GM23338 (cell line): ENCODE results near the gene DPF3. TPM values are rescaled to one million over a fixed set of nuclear protein-coding genes. Genes with fewer than 3 reads are reported as not detected.

Experiments
- ATAC-seq: fragments of 200-7000 bp; cut with Tn5 transposase; 3 replicates; pipeline ENCODE4 v1.9.1; 2020
- DNase-seq: peaks from one replicate; pipeline ENCODE4 v3.0.0-alpha.2; 2015; ENCODE audit warnings: low spot score
- H2AFZ ChIP-seq: fragments of 200-600 bp; sonication (generic); 2 replicates; pipeline ENCODE4 v1.8.0; 2016; ENCODE audit warnings: antibody characterized with exemption, mild to moderate bottlenecking, moderate library complexity
- H3F3A ChIP-seq: fragments of 200-600 bp; sonication (generic); replicated peaks from 2 replicates; pipeline ENCODE4 v1.8.0; 2017; ENCODE audit warnings: antibody characterized with exemption, mixed run types, low read depth
- H3K27ac ChIP-seq: fragments of 200-600 bp; sonication (generic); 2 replicates; pipeline ENCODE4 v1.6.1; 2016; ENCODE audit warnings: low read depth
- H3K27me3 ChIP-seq: fragments of 200-600 bp; sonication (generic); 2 replicates; pipeline ENCODE4 v1.8.0; 2016; ENCODE audit warnings: mild to moderate bottlenecking, mixed run types, moderate library complexity; ENCODE audit not compliant: insufficient read depth
- H3K36me3 ChIP-seq: fragments of 200-600 bp; sonication (generic); 2 replicates; pipeline ENCODE4 v1.8.0; 2016; ENCODE audit warnings: mild to moderate bottlenecking; ENCODE audit not compliant: insufficient read depth
- H3K4me1 ChIP-seq: fragments of 200-600 bp; sonication (generic); 2 replicates; pipeline ENCODE4 v1.8.0; 2016; ENCODE audit warnings: mild to moderate bottlenecking, moderate library complexity; ENCODE audit not compliant: insufficient read depth
- H3K4me2 ChIP-seq: fragments of 200-600 bp; sonication (generic); 2 replicates; pipeline ENCODE4 v1.7.1; 2017; ENCODE audit warnings: mixed run types
- H3K4me3 ChIP-seq: fragments of 200-600 bp; sonication (generic); 2 replicates; pipeline ENCODE4 v1.6.1; 2016; ENCODE audit warnings: mixed run types
- H3K79me2 ChIP-seq: fragments of 200-600 bp; sonication (generic); replicated peaks from 2 replicates; pipeline ENCODE4 v1.8.0; 2017; ENCODE audit warnings: mild to moderate bottlenecking; ENCODE audit not compliant: insufficient read depth
- H3K9me2 ChIP-seq: fragments of 200-600 bp; sonication (generic); 2 replicates; pipeline ENCODE4 v1.8.0; 2017; ENCODE audit not compliant: insufficient read depth
- H4K20me1 ChIP-seq: fragments of 200-600 bp; sonication (generic); replicated peaks from 2 replicates; pipeline ENCODE4 v1.8.0; 2017; ENCODE audit warnings: mild to moderate bottlenecking; ENCODE audit not compliant: insufficient read depth
- H3K27ac Mint-ChIP-seq: 2 replicates; pipeline ENCODE4 v1.8.0; 2020; ENCODE audit warnings: inconsistent platforms, mild to moderate bottlenecking, moderate library complexity, mixed read lengths
- H3K27me3 Mint-ChIP-seq: 3 replicates; pipeline ENCODE4 v1.8.0; 2022; ENCODE audit warnings: low read depth, mild to moderate bottlenecking, moderate library complexity, mixed read lengths, inconsistent platforms; ENCODE audit not compliant: insufficient read depth, poor library complexity
- H3K36me3 Mint-ChIP-seq: 3 replicates; pipeline ENCODE4 v1.8.0; 2021; ENCODE audit warnings: low read depth, mild to moderate bottlenecking, inconsistent platforms, moderate library complexity, mixed read lengths
- H3K4me1 Mint-ChIP-seq: 3 replicates; pipeline ENCODE4 v1.8.0; 2020; ENCODE audit warnings: mild to moderate bottlenecking, inconsistent platforms, mixed read lengths
- H3K4me3 Mint-ChIP-seq: 3 replicates; pipeline ENCODE4 v1.8.0; 2021; ENCODE audit warnings: moderate library complexity, mild to moderate bottlenecking, inconsistent platforms, mixed read lengths
- H3K9me3 Mint-ChIP-seq: 3 replicates; pipeline ENCODE4 v1.8.0; 2020; ENCODE audit warnings: moderate library complexity, mild to moderate bottlenecking, inconsistent platforms, mixed read lengths
- CREB1 ChIP-seq: fragments of 250-450 bp; sonication (Bioruptor Pico); IDR thresholded peaks from 2 replicates; pipeline ENCODE4 v1.5.0; 2020; ENCODE audit warnings: low read depth, mild to moderate bottlenecking, moderate library complexity
- CTCF ChIP-seq, 2 experiments: fragments of 200-600 bp in 1 of 2; sonication (generic) in 1 of 2; conservative IDR thresholded peaks; 2 replicates each; pipeline versions ENCODE4 v1.5.1 to v1.6.1; 2016 to 2017; ENCODE audit warnings: antibody characterized with exemption in 2 of 2, low read depth in 2 of 2, mild to moderate bottlenecking in 2 of 2, moderate library complexity in 1 of 2
- ETS1 ChIP-seq: IDR thresholded peaks from 2 replicates; pipeline ENCODE4 v1.6.1; 2016; ENCODE audit warnings: antibody characterized with exemption
- EZH2 ChIP-seq: fragments of 200-600 bp; sonication (generic); IDR thresholded peaks from one replicate; pipeline ENCODE4 v1.8.0; 2017; ENCODE audit warnings: antibody characterized with exemption, mild to moderate bottlenecking, low read depth; ENCODE audit not compliant: unreplicated experiment
- EZH2phosphoT487 ChIP-seq: fragments of 200-600 bp; sonication (generic); IDR thresholded peaks from one replicate; pipeline ENCODE4 v1.8.1; 2018; ENCODE audit warnings: antibody characterized with exemption; ENCODE audit not compliant: unreplicated experiment
- JUNB ChIP-seq: IDR thresholded peaks from one replicate; pipeline ENCODE4 v1.6.1; 2016; ENCODE audit warnings: antibody characterized with exemption; ENCODE audit not compliant: unreplicated experiment
- NANOG ChIP-seq: IDR thresholded peaks from 2 replicates; pipeline ENCODE4 v1.6.1; 2016; ENCODE audit warnings: antibody characterized with exemption, borderline replicate concordance
- POLR2AphosphoS5 ChIP-seq: IDR thresholded peaks from 2 replicates; pipeline ENCODE4 v1.6.1; 2016; ENCODE audit warnings: antibody characterized with exemption, low read depth
- REST ChIP-seq: IDR thresholded peaks from one replicate; pipeline ENCODE4 v1.6.1; 2018; ENCODE audit warnings: antibody characterized with exemption; ENCODE audit not compliant: unreplicated experiment
- STAT1 ChIP-seq: IDR thresholded peaks from one replicate; pipeline ENCODE4 v1.6.1; 2016; ENCODE audit warnings: antibody characterized with exemption; ENCODE audit not compliant: unreplicated experiment
- ZNF114 ChIP-seq: fragments of 250-450 bp; sonication (Bioruptor Pico); IDR thresholded peaks from 2 replicates; pipeline ENCODE4 v1.5.0; 2020; ENCODE audit warnings: mild to moderate bottlenecking, moderate library complexity
- ZNF331 ChIP-seq: fragments of 250-450 bp; sonication (Bioruptor Pico); IDR thresholded peaks from 2 replicates; pipeline ENCODE4 v1.5.0; 2020; ENCODE audit warnings: low read depth, mild to moderate bottlenecking, moderate library complexity
- ZNF462 ChIP-seq: fragments of 250-450 bp; sonication (Bioruptor Pico); IDR thresholded peaks from 2 replicates; pipeline ENCODE4 v1.5.0; 2020; ENCODE audit warnings: mild to moderate bottlenecking, moderate library complexity
- polyA plus RNA-seq: library from polyadenylated mRNA; unstranded; fragments of >200 nt; fragmentation: Nextera tagmentation; extraction: Ambion mirVana; gene quantifications from 2 replicates; pipeline ENCODE4 v1.2.1, GENCODE V29; 2016
- total RNA-seq: library from RNA; depleted of rRNA; stranded (reverse); fragments of >200 nt; shearing (Covaris generic); gene quantifications from 2 replicates; pipeline ENCODE4 v1.2.3, GENCODE V29; 2014

The DPF3 gene
- total and polyA plus RNA-seq, 2 experiments from 2014 or later, result 0.18 to 1.0 TPM

GRCh38 chr14:72618424-72618823, 275.5 kb downstream of the DPF3 start:
- Histone ChIP-seq H3K27ac (no peak overlapping the region), H3K9me2 (peaks cover 10% of the 10 kb centered on the region; the same call in 1 of the 2 replicates), H3K4me2 (no peak overlapping the region), H3K79me2 (no peaks in the 10 kb centered on the region), H4K20me1 (no peaks in the 10 kb centered on the region), H2AFZ (no peak overlapping the region), H3F3A (no peaks in the 10 kb centered on the region), H3K4me1 (peaks cover 9% of the 10 kb centered on the region; the same call in 1 of the 2 replicates), H3K36me3 (no peaks in the 10 kb centered on the region), H3K27me3 (no peaks in the 10 kb centered on the region), H3K4me3 (no peak overlapping the region)
- Mint-ChIP-seq H3K4me3 (no peak overlapping the region), H3K27me3 (peaks cover 31% of the 10 kb centered on the region), H3K27ac (no peak overlapping the region), H3K4me1 (peaks cover 31% of the 10 kb centered on the region), H3K9me3 (peaks cover 17% of the 10 kb centered on the region), H3K36me3 (peaks cover 14% of the 10 kb centered on the region)
- ATAC-seq (no peak), DNase-seq (no peak)
- TF ChIP-seq EZH2phosphoT487 (no peak), CTCF (conservative IDR thresholded peaks at IDR 0.05; ENCODE audit: low read depth in 2 of 2) (no peak), ETS1 (no peak), ZNF114 (no peak), NANOG (no peak), STAT1 (no peak), ZNF462 (no peak), REST (no peak), CREB1 (CRISPR knock-in tag) (no peak), EZH2 (no peak), POLR2AphosphoS5 (no peak), ZNF331 (no peak), JUNB (no peak)
